H1 (cell line): ENCODE results near the gene CADM2. TPM values are rescaled to one million over a fixed set of nuclear protein-coding genes. Genes with fewer than 3 reads are reported as not detected.

Source experiments
- ATF3 ChIP-seq: IDR thresholded peaks from 2 replicates; pipeline ENCODE4 v1.6.1; 2011; ENCODE audit warnings: low read depth, mild to moderate bottlenecking, low read length; ENCODE audit not compliant: insufficient read depth
- BCL11A ChIP-seq, 2 experiments: IDR thresholded peaks; one replicate each; pipeline ENCODE4 v1.6.1; 2011; ENCODE audit warnings: low read depth in 2 of 2, low read length in 2 of 2, mild to moderate bottlenecking in 2 of 2
- CHD7 ChIP-seq: fragments of 300-600 bp; sonication (generic); IDR thresholded peaks from 2 replicates; pipeline ENCODE4 v1.7.1; 2012; ENCODE audit warnings: low read length, moderate library complexity, mild to moderate bottlenecking, inconsistent platforms; ENCODE audit not compliant: insufficient replicate concordance
- EGR1 ChIP-seq: IDR thresholded peaks from 2 replicates; pipeline ENCODE4 v1.6.1; 2011; ENCODE audit warnings: low read depth, low read length, borderline replicate concordance
- POU5F1 ChIP-seq: IDR thresholded peaks from 2 replicates; pipeline ENCODE4 v1.6.1; 2011; ENCODE audit warnings: low read depth, mild to moderate bottlenecking, low read length, moderate library complexity
- RXRA ChIP-seq: IDR thresholded peaks from 2 replicates; pipeline ENCODE4 v1.6.1; 2011; ENCODE audit warnings: low read depth, mild to moderate bottlenecking, low read length, moderate library complexity; ENCODE audit not compliant: insufficient read depth
- SAP30 ChIP-seq: fragments of 300-600 bp; sonication (generic); IDR thresholded peaks from 2 replicates; pipeline ENCODE4 v1.7.1; 2012; ENCODE audit warnings: low read length, moderate library complexity, mild to moderate bottlenecking, inconsistent platforms; ENCODE audit not compliant: insufficient read depth, insufficient replicate concordance
- SP2 ChIP-seq: IDR thresholded peaks from 2 replicates; pipeline ENCODE4 v1.6.1; 2012; ENCODE audit warnings: mild to moderate bottlenecking, low read length, inconsistent platforms
- TAF7 ChIP-seq: optimal IDR thresholded peaks from 2 replicates; pipeline ENCODE3; 2011; ENCODE audit warnings: low read depth, mild to moderate bottlenecking, inconsistent platforms, low read length, moderate library complexity, borderline replicate concordance
- TCF12 ChIP-seq: IDR thresholded peaks from 2 replicates; pipeline ENCODE4 v1.6.1; 2011; ENCODE audit warnings: low read depth, mild to moderate bottlenecking, low read length
- polyA plus RNA-seq, 7 experiments: library from polyadenylated mRNA; depleted of rRNA in 3 of 7; stranded (reverse) in 5 of 7; unstranded in 2 of 7; fragments of >200 nt in 5 of 7; fragments of 200-250 nt in 2 of 7; gene quantifications; 1 replicate in 5 of 7; 2 replicates in 1 of 7; 4 replicates in 1 of 7; pipeline versions ENCODE4 v1.2.1 to v1.2.3, GENCODE V29; 2011 to 2013; ENCODE audit warnings: missing spikeins in 2 of 7, mixed read lengths in 2 of 7
- total RNA-seq: library from RNA; stranded (reverse); fragmentation: NEBNext Ultra II Directional; extraction: Animal tissue kit (Norgen Biotek cat#: 25700); gene quantifications from 2 replicates; pipeline ENCODE4 v1.2.1, GENCODE V29; 2021

Gene CADM2
- total and polyA plus RNA-seq, 2 of the 8 experiments (the other 6 are each of a cell fraction or from before 2014, with no cell fraction given): 14.9 to 20.9 TPM

GRCh38 chr3:85737846-85738245 is 779.1 kb downstream of the CADM2 start (continued):
- no peak for TF ChIP-seq CHD7
- TF ChIP-seq TCF12: no peak
- TF ChIP-seq SAP30: no peak
- no peak for TF ChIP-seq EGR1
- TF ChIP-seq BCL11A (IDR thresholded peaks at IDR 0.05; ENCODE audit: low read depth in 2 of 2, low read length in 2 of 2): no peak
- no peak for TF ChIP-seq TAF7
- no peak for TF ChIP-seq RXRA
- no peak for TF ChIP-seq SP2
- TF ChIP-seq POU5F1: no peak
- no peak for TF ChIP-seq ATF3
